IPS DF 4.7 (cell line): ENCODE results near the gene BTN1A1.
A peak's percentile ranks its signal among the peaks of the same experiment; 100 is the strongest.
"Not testable (repeated sequence)": the region's sequence is repeated elsewhere in the genome, so short reads cannot be mapped to it uniquely, and the experiment has no call there.

ENCODE experiments used
- DNase-seq: peaks from one replicate; pipeline ENCODE4 v3.0.0-alpha.2; 2013; ENCODE audit warnings: low spot score; ENCODE audit errors: extremely low read depth

Gene BTN1A1

GRCh38 chr6:26500102-26500501, at the start of gene BTN1A1:
Gene BTN1A1, plus strand, starts transcription at chr6:26500303. Its CDS starts 984 bp downstream, at chr6:26501287.
- DNase-seq, result no peak

GRCh38 chr6:26452631-26453235, 47.4 kb upstream of the BTN1A1 start:
- no peak for DNase-seq

- DNase-seq, result no peak
These were observed 45.5 kb upstream of the BTN1A1 start for GRCh38 chr6:26454631-26455030.

- no peak for DNase-seq
These were observed 44.6 kb upstream of the BTN1A1 start for GRCh38 chr6:26455357-26455970.

- DNase-seq, result no peak
These were observed 42.8 kb upstream of the BTN1A1 start for GRCh38 chr6:26457264-26457805.

- peak; percentile 68 for DNase-seq
These were observed 42.1 kb upstream of the BTN1A1 start, which contains the start of gene BTN2A1 for GRCh38 chr6:26457806-26458688. Gene BTN2A1, plus strand, starts transcription at chr6:26457955. Its CDS starts 682 bp downstream, at chr6:26458637.

GRCh38 chr6:26459023-26459810, 40.9 kb upstream of the BTN1A1 start:
- DNase-seq, result no peak

- DNase-seq, result not testable (repeated sequence)
These were observed 38.8 kb upstream of the BTN1A1 start for GRCh38 chr6:26461353-26461752.

GRCh38 chr6:26464014-26464413, 36.1 kb upstream of the BTN1A1 start:
- DNase-seq, result no peak

GRCh38 chr6:26464416-26465131, 35.5 kb upstream of the BTN1A1 start:
- DNase-seq, result no peak

GRCh38 chr6:26465776-26466175, 34.3 kb upstream of the BTN1A1 start:
- no peak for DNase-seq

GRCh38 chr6:26468829-26469228, 31.3 kb upstream of the BTN1A1 start:
- no peak for DNase-seq

GRCh38 chr6:26470643-26471042, 29.5 kb upstream of the BTN1A1 start:
- DNase-seq, result no peak

GRCh38 chr6:26471970-26472369, 28.1 kb upstream of the BTN1A1 start:
- no peak for DNase-seq

GRCh38 chr6:26472549-26473290, 27.4 kb upstream of the BTN1A1 start:
- no peak for DNase-seq

GRCh38 chr6:26473429-26473757, 26.7 kb upstream of the BTN1A1 start:
- no peak for DNase-seq

GRCh38 chr6:26473758-26474438, 26.2 kb upstream of the BTN1A1 start:
- DNase-seq, result no peak

GRCh38 chr6:26474439-26474881, 25.6 kb upstream of the BTN1A1 start:
- DNase-seq, result no peak
